GM19023 (cell line): Measurements from ENCODE around the gene AMDHD2.
"Not testable (repeated sequence)": the region's sequence is repeated elsewhere in the genome, so short reads cannot be mapped to it uniquely, and the experiment has no call there.

Experiments
- ATAC-seq: cut with Tn5 transposase; IDR thresholded peaks from one replicate; pipeline ENCODE4 v1.9.1; 2021; ENCODE audit warnings: mild to moderate bottlenecking, moderate library complexity; ENCODE audit not compliant: unreplicated experiment

The AMDHD2 gene

DNA sequence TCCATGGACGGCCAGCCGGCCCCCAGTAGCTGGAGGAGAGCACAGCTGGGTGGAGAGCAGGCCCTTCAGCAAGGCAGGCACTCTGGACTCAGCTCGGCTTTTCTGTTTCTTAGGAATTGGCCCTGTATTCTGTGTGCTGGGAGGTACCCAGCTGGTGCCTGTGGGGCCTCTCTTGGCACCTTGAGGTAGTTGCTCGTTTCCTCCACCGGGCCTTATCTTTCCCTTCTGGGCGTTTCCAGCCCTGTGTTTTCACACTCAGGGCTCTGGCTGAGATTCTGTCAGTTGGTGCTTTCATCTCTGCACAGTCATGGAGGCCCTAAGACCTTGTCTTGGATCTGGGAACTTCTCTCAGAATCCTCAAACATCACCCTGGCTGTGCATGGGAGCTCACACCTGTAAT is 47.3 kb downstream of the AMDHD2 start:
- not testable (repeated sequence) for ATAC-seq

GRCh38 chr16:2568573-2568972 is 48.4 kb downstream of the AMDHD2 start:
- not testable (repeated sequence) for ATAC-seq

DNA sequence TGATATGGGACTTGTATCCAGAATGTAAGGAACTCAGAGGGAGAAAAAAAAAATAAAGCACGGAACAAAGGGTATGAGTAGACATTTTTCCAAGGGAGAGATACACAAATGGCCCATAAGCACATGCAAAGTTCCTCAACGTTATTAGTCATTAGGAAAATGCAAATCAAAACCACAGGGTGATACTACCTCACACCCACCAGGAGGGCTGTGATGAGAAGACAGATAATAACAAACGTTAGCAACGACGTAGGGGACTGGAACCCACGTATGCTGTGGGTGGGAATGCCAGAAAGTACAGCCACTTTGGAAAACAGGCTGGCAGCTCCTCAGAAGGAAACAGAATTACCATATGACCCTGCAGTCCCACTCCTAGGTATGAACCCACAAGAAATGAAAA is 52.5 kb downstream of the AMDHD2 start:
- not testable (repeated sequence) for ATAC-seq

- not testable (repeated sequence) for ATAC-seq
Measured at GRCh38 chr16:2575839-2576238, 55.7 kb downstream of the AMDHD2 start.

GRCh38 chr16:2577044-2577443 is 56.9 kb downstream of the AMDHD2 start:
- not testable (repeated sequence) for ATAC-seq

DNA sequence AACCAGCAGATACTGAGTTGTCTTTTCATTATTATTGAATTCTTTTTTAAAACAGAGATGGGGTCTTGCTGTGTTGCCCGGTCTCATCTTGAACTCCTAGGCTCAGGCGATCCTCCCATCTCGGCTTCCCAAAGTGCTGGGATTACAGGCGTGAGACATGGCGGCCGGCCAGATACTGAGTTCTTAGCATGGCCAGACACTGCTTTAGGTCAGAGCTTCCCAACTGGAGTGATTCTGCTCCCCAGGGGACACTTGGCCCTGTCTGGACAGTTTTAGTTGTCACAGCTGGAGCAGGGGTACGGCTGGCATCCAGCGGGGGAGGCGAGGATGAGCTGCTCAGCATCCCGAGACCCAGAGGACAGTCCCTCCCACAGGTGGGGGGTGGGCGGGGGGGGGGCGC is 58.7 kb downstream of the AMDHD2 start:
- not testable (repeated sequence) for ATAC-seq

- ATAC-seq = not testable (repeated sequence)
Measured at GRCh38 chr16:2580143-2580542, 60.0 kb downstream of the AMDHD2 start.

DNA sequence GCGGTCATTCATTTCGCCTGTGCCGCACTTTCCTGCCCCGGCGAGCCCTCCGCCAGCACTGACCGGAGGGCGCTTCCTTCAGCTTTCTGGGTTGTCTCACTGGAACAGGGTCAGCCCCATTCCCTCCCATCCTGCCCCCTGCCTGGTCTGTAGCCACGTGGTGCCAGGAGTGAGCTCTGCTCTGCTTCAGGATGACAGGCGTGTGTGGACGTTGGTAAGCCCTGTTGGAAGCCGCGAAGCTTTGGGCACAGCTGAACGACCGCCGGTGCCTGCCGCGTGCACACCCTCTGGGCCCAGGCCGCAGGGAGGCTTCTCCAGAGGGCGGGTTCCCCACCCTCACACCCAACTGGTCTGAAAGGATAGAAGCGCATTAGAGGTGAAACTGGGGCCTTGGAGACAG is 60.6 kb downstream of the AMDHD2 start:
- not testable (repeated sequence) for ATAC-seq
